BE2C (cell line): Measurements from ENCODE around the gene POU2AF1.
A peak's percentile ranks its signal among the peaks of the same experiment; 100 is the strongest.

Source experiments
- DNase-seq: peaks from one replicate; pipeline ENCODE4 v3.0.0-alpha.2; 2020
- H3K27me3 ChIP-seq: fragments of 250-450 bp; sonication (Bioruptor Pico); 2 replicates; pipeline ENCODE4 v1.5.1; 2020; ENCODE audit warnings: mild to moderate bottlenecking
- H3K36me3 ChIP-seq: fragments of 250-450 bp; sonication (Bioruptor Pico); 2 replicates; pipeline ENCODE4 v1.5.1; 2020; ENCODE audit warnings: mild to moderate bottlenecking
- H3K4me1 ChIP-seq: fragments of 250-450 bp; sonication (Bioruptor Pico); 2 replicates; pipeline ENCODE4 v1.5.1; 2020
- H3K4me3 ChIP-seq: 2 replicates; pipeline ENCODE4 v1.5.1; 2011; ENCODE audit warnings: low read depth, low read length
- H3K9me3 ChIP-seq: fragments of 250-450 bp; sonication (Bioruptor Pico); 2 replicates; pipeline ENCODE4 v1.5.1; 2020
- TF ChIP-seq, protein P1 (sequence below): IDR thresholded peaks from 2 replicates; pipeline ENCODE4 v1.5.1; 2012; ENCODE audit warnings: mild to moderate bottlenecking, low read depth, low read length

The POU2AF1 gene

DNA sequence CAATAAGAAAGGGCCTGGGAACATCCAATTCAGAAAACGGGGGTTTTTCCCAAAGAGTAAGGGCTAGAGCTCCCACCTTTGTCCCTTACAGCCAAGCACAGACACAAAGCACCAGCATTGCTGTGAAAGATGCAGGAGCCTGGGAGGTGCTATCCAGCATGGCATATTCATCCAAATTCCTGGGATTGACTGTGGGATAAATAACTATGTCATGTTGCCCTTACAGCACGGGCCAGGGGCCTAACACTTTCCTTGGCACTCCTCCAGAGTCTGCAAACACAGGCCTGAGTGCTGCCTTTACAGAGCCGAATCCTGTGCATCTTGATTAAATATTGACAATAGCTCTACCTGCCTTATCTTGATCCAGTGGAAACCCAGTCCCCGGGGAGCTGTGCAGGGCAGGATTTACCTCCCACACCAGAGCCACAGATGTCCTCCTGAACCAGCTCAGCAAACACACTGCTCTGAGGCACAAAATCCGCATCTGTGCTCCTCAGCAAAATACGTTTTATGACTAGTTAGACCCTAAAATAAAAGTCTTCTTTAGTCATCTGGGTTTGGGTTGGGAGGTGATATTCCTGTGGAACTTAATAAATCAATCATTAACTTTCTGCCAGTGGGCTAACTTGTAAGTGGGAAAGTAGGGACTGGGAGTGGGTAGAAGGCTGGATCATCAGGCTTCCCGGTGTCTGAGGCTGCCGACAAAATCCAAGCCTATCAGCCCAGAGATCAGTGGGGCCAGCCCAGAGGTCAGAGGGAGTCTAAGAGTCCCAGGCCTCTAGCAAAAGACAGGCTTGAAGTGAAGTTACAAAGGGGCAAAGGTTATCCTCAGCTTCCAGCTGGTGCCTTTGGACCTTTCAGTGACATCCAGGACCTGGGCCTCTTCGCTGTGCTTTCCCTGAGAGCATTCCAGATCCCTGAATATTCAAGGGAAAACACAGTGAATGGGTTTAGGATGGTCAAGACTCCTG lies 44.3 kb downstream of the POU2AF1 start:
- H3K36me3 ChIP-seq, result no peaks in the 10 kb centered on the region
- DNase-seq, result no peak
- TF ChIP-seq, protein P1, sequence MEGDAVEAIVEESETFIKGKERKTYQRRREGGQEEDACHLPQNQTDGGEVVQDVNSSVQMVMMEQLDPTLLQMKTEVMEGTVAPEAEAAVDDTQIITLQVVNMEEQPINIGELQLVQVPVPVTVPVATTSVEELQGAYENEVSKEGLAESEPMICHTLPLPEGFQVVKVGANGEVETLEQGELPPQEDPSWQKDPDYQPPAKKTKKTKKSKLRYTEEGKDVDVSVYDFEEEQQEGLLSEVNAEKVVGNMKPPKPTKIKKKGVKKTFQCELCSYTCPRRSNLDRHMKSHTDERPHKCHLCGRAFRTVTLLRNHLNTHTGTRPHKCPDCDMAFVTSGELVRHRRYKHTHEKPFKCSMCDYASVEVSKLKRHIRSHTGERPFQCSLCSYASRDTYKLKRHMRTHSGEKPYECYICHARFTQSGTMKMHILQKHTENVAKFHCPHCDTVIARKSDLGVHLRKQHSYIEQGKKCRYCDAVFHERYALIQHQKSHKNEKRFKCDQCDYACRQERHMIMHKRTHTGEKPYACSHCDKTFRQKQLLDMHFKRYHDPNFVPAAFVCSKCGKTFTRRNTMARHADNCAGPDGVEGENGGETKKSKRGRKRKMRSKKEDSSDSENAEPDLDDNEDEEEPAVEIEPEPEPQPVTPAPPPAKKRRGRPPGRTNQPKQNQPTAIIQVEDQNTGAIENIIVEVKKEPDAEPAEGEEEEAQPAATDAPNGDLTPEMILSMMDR, result no peak
- no peak overlapping the region for H3K4me3 ChIP-seq
- H3K27me3 ChIP-seq, result peaks cover 65% of the 10 kb centered on the region
- H3K4me1 ChIP-seq, result no peaks in the 10 kb centered on the region; the same call in 1 of the 2 replicates
- no peaks in the 10 kb centered on the region for H3K9me3 ChIP-seq

DNA sequence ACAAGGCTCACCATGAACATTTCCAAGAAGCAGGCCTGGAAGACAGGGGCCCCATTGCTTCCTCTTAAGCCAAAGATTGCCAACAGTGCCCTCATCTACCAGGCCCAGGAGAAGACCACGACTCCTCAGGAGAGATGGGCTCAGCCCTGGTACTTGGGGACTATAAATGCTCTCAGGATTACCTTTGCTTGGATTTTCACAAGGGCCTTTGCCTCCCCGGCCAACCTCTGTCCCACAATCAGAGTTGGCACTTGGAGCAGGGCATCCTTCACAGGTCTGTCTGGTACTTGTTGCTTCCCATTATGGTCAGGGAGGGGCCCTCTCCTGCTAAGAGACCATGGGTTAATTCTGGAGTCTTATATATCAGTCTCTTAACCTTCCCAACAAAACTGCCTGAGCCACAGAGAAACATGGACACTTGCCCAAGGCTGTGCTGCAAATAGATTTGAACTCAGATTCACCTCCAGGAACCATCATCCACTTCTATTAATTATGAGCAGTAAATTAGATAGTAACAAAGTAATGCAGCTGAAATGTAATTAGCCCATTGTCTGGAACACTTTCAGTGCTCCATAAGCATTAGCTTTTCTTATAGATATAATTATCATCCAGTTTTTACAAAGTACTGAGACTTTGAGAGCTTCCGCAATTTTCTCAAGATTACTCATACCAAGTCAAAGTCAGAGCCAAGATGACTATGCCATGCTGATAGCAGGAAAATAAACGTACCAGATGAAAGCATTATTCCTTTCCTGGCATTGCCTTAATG lies 47.2 kb downstream of the POU2AF1 start:
- Histone ChIP-seq H3K9me3 (no peaks in the 10 kb centered on the region), H3K4me1 (no peaks in the 10 kb centered on the region; the same call in 1 of the 2 replicates), H3K4me3 (no peak overlapping the region), H3K27me3 (peaks cover 89% of the 10 kb centered on the region), H3K36me3 (no peaks in the 10 kb centered on the region)
- TF ChIP-seq, protein P1, result no peak
- DNase-seq, result peak; percentile 27

DNA sequence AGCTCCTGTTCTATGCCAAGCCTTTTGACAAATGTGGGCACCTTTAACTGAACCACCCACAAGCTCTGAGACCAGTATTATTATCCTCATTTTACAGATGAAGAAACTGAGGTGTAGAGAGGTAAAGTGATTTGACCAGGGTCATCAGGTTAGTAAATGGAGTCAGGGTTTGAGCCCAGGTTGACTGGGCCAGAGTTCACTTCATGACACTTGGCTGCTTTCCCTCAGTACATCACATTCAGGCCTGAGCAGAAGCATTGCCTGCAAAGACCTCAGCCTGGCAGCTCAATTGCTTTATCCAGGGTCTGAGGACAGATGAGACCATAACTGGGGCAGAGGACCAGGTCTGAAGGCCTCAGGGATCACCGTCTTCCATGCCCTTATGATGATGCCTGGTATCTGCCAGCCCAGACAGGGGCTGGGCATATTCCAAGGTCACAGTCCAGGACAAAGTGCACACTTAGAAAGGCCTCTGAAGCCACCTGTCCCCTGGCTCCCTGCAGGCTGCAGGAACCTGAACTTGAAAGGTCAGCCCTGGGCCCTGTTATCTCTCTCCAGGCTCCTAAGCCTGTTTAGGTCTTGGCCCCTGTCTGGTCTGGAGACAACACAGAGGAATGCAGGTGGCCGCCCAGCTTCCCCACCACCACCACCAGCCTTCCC lies 48.7 kb downstream of the POU2AF1 start:
- Histone ChIP-seq H3K27me3 (peaks cover 85% of the 10 kb centered on the region), H3K9me3 (no peaks in the 10 kb centered on the region), H3K4me1 (no peaks in the 10 kb centered on the region; the same call in 1 of the 2 replicates), H3K4me3 (no peak overlapping the region), H3K36me3 (no peaks in the 10 kb centered on the region)
- TF ChIP-seq, protein P1, result no peak
- DNase-seq, result no peak

DNA sequence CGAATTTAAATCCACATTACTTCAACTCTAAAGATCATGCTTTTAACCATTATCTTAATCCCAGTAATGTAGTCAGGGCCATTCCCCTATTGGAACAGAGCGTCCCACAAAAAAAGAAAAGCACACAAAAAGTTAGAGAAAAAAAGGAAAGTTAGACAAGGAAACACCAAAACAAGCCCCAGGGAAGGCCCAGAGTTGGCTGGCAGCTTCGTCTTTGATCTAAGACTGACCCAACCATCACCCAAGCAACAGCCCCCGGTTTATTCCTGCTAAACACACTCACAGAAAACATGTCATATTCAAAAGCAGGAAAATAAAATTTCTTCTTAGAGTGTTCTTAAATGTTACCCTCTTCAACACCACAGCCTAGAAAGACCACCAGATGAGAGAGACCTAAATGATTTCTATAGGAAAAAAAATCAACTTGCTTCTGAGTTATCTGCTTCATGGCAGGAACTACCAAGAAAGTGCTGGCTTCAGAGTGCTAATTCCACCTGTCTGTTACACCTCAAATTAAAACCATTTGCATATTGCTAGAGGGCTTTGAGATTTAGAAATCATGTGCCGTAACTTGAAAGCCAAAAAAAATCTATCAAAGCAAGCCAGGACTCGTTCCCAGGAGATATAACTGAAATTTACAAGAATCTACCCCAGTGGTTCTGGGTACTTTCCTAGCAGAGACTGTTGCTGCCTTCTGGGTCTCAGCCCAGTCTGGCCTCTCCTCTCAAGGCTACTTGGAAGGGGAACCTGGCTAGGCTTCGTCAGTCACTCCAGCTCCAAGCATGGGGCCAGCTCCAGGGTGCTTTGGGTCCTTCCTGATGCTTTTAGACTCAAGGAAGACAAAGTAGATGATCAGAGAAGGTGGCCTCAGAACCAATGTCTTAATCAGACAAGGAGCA lies 49.5 kb downstream of the POU2AF1 start:
- Histone ChIP-seq H3K9me3 (no peaks in the 10 kb centered on the region), H3K27me3 (peaks cover 85% of the 10 kb centered on the region), H3K4me3 (no peak overlapping the region), H3K36me3 (no peaks in the 10 kb centered on the region), H3K4me1 (no peaks in the 10 kb centered on the region; the same call in 1 of the 2 replicates)
- TF ChIP-seq, protein P1, result no peak
- no peak for DNase-seq

DNA sequence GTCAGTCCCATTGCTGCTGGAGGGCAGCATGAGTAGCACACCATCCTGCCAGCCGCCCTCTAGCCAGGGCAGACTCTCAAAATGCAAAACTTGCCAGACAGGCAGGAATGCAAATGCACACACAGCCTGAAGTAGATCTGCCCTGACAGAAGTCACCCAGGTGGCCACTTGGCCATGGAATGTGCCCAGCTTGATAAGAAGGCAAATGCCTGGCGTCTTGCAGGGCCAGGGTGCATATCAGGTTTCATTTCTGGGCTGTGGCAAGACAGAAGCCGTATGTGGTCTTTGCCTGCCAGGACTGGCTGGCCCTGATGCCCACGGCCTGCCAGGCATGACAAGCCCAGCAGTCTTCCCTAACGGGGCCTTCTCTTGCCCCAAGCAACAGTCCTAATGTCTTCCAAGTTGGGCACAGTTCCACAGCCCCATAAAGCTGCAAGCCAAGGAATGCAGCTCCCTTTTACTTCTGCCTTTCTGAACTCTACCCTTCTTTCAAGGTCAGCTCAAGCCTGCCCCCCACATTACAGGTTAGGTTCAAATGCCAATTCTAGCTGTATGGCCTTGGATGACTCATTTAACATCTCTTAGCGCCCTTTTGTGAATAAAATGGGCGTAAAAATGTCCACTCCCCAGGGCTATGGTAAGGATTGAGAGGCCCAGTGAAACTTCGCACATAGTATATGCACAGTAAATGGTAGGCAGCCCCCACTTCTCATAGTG lies 51.0 kb downstream of the POU2AF1 start:
- DNase-seq, result no peak
- Histone ChIP-seq H3K4me3 (no peak overlapping the region), H3K36me3 (no peaks in the 10 kb centered on the region), H3K4me1 (no peaks in the 10 kb centered on the region; the same call in 1 of the 2 replicates), H3K9me3 (no peaks in the 10 kb centered on the region), H3K27me3 (peaks cover 83% of the 10 kb centered on the region)
- TF ChIP-seq, protein P1, result no peak
